Measurements from ENCODE around the gene MSRB3. TPM values are rescaled to one million over a fixed set of nuclear protein-coding genes. Genes with fewer than 3 reads are reported as not detected.

Gene MSRB3
- total and polyA plus RNA-seq, 4 donors = 1.0 to 5.2 (median 3.1) TPM

DNA sequence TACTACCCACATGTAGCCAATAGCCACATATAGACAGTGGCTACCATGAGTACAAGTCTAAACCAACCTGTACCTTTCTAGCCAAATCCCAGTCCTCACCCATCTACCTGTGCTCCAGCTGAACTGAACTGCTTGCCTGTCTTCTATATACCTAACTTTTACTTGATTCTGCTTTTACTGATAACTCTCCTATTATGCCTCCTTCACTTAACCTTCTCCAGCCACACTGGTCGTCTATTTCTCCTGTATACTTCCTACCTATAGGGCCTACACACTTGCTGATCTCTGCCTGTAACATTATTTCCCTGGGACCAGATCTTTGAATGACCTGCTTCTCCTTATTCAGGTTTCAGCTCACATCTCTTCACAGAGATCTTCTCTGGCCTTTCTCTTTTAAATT lies 26.0 kb upstream of the MSRB3 start:
- WGBS = 67% methylated on average over 1 of the region's 1 CpG
- H3K27ac ChIP-seq (ENCODE audit: low read depth in 1 of 2, low read length in 2 of 2) = no peak overlapping the region

GRCh38 chr12:65257986-65258385 lies 20.5 kb upstream of the MSRB3 start:
- TF ChIP-seq NR2F2 (IDR thresholded peaks at IDR 0.05) (no peak), HNF4A (conservative IDR thresholded peaks at IDR 0.05) (no peak), RAD21 (IDR thresholded peaks at IDR 0.05) (no peak), REST (IDR thresholded peaks at IDR 0.05) (no peak), CTCF (IDR thresholded peaks at IDR 0.05; ENCODE audit: low read depth, low read length, missing input control) (no peak), JUND (IDR thresholded peaks at IDR 0.05) (no peak), HNF4G (IDR thresholded peaks at IDR 0.05) (no peak), YY1 (IDR thresholded peaks at IDR 0.05) (no peak), FOXA2 (IDR thresholded peaks at IDR 0.05) (no peak)
- TF ChIP-seq, protein P1, sequence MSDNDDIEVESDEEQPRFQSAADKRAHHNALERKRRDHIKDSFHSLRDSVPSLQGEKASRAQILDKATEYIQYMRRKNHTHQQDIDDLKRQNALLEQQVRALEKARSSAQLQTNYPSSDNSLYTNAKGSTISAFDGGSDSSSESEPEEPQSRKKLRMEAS (IDR thresholded peaks at IDR 0.05) = no peak
- no peak overlapping the region for H3K27ac ChIP-seq (ENCODE audit: low read depth in 1 of 2, low read length in 2 of 2)
- DNase-seq (ENCODE audit: low spot score) = no peak
- no peak overlapping the region for H3K9ac ChIP-seq (ENCODE audit: low read depth in 1 of 2, low read length in 2 of 2)
- H3K27me3 ChIP-seq (ENCODE audit: control insufficient read depth in 4 of 4, insufficient read depth in 4 of 4, low read length in 3 of 4) = no peaks in the 10 kb centered on the region
- H3K9me3 ChIP-seq (ENCODE audit: control insufficient read depth in 4 of 4, low read length in 3 of 4) = no peaks in the 10 kb centered on the region
- no peaks in the 10 kb centered on the region for H3K4me1 ChIP-seq (ENCODE audit: control insufficient read depth in 4 of 4, insufficient read depth in 4 of 4, low read length in 3 of 4)
- no peak overlapping the region for H3K4me3 ChIP-seq (ENCODE audit: low read depth in 1 of 3, low read length in 3 of 3)
- no peaks in the 10 kb centered on the region for H3K36me3 ChIP-seq (ENCODE audit: control insufficient read depth in 4 of 4, insufficient read depth in 3 of 4, low read depth in 1 of 4, low read length in 3 of 4)

More for the DNA sequence above, 26.0 kb upstream of the MSRB3 start:
- Histone ChIP-seq H3K9ac (ENCODE audit: low read depth in 1 of 2, low read length in 2 of 2) (no peak overlapping the region), H3K9me3 (ENCODE audit: control insufficient read depth in 4 of 4, low read length in 3 of 4) (no peaks in the 10 kb centered on the region), H3K4me3 (ENCODE audit: low read depth in 1 of 3, low read length in 3 of 3) (no peak overlapping the region), H3K36me3 (ENCODE audit: control insufficient read depth in 4 of 4, insufficient read depth in 3 of 4, low read depth in 1 of 4, low read length in 3 of 4) (no peaks in the 10 kb centered on the region), H3K27me3 (ENCODE audit: control insufficient read depth in 4 of 4, insufficient read depth in 4 of 4, low read length in 3 of 4) (no peaks in the 10 kb centered on the region), H3K4me1 (ENCODE audit: control insufficient read depth in 4 of 4, insufficient read depth in 4 of 4, low read length in 3 of 4) (no peaks in the 10 kb centered on the region)
- DNase-seq (ENCODE audit: low spot score) = no peak
- TF ChIP-seq TAF1 (conservative IDR thresholded peaks at IDR 0.05) = no peak
- no peak for TF ChIP-seq HNF4G (IDR thresholded peaks at IDR 0.05)
- TF ChIP-seq SP1 (IDR thresholded peaks at IDR 0.05) = no peak
- TF ChIP-seq RXRA (IDR thresholded peaks at IDR 0.05) = no peak
- no peak for TF ChIP-seq EGR1 (IDR thresholded peaks at IDR 0.05; ENCODE audit: low read depth in 2 of 2)
- TF ChIP-seq FOXA1 (IDR thresholded peaks at IDR 0.05) = no peak
- no peak for TF ChIP-seq RAD21 (IDR thresholded peaks at IDR 0.05)
- TF ChIP-seq, protein P2, sequence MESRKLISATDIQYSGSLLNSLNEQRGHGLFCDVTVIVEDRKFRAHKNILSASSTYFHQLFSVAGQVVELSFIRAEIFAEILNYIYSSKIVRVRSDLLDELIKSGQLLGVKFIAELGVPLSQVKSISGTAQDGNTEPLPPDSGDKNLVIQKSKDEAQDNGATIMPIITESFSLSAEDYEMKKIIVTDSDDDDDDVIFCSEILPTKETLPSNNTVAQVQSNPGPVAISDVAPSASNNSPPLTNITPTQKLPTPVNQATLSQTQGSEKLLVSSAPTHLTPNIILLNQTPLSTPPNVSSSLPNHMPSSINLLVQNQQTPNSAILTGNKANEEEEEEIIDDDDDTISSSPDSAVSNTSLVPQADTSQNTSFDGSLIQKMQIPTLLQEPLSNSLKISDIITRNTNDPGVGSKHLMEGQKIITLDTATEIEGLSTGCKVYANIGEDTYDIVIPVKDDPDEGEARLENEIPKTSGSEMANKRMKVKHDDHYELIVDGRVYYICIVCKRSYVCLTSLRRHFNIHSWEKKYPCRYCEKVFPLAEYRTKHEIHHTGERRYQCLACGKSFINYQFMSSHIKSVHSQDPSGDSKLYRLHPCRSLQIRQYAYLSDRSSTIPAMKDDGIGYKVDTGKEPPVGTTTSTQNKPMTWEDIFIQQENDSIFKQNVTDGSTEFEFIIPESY (IDR thresholded peaks at IDR 0.05) = no peak
- TF ChIP-seq JUND (IDR thresholded peaks at IDR 0.05) = no peak
- no peak for TF ChIP-seq NR2F2 (IDR thresholded peaks at IDR 0.05)
- TF ChIP-seq, protein P3, sequence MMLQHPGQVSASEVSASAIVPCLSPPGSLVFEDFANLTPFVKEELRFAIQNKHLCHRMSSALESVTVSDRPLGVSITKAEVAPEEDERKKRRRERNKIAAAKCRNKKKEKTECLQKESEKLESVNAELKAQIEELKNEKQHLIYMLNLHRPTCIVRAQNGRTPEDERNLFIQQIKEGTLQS (IDR thresholded peaks at IDR 0.05) = no peak

All from liver (tissue), 9 donors.